HG02884 (cell line): Measurements from ENCODE around the gene ZNF70.

ENCODE experiments used
- ATAC-seq: cut with Tn5 transposase; IDR thresholded peaks from one replicate; pipeline ENCODE4 v1.9.1; 2021; ENCODE audit warnings: mild to moderate bottlenecking, moderate library complexity; ENCODE audit not compliant: unreplicated experiment

The ZNF70 gene

GRCh38 chr22:23695571-23696325 lies 55.2 kb downstream of the ZNF70 start:
- ATAC-seq, result no peak

GRCh38 chr22:23695141-23695540 lies 55.8 kb downstream of the ZNF70 start:
- no peak for ATAC-seq

- ATAC-seq, result no peak
These were observed 56.8 kb downstream of the ZNF70 start for GRCh38 chr22:23693979-23694680.

- ATAC-seq, result no peak
These were observed 58.2 kb downstream of the ZNF70 start for GRCh38 chr22:23692598-23693291.

GRCh38 chr22:23691748-23692423 lies 59.0 kb downstream of the ZNF70 start:
- no peak for ATAC-seq

DNA sequence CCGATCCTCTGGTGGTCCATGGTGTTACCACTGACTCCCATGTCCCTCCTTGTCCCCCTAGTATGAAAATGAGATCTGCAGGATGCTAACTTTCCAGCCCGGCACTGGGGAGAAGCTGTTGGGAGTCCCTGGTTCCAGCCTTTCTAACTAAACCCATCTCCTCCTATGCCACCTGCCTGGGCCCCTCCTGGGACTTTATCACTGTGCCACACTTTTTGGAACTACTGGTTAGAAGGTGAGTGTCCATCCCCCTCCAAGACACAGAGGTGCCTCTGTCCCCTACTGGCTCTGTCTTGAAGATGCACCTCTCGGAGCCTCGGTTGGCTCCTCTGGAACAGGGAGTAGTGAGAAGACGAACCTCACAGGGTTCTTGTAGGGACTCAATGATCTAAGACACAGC lies 60.2 kb downstream of the ZNF70 start, which contains the start of gene RGL4:
Gene RGL4, plus strand, starts transcription at position 301 of the 400 bp plus-strand sequence. CDS start 1,018 bp downstream, outside the sequence.
- no peak for ATAC-seq

DNA sequence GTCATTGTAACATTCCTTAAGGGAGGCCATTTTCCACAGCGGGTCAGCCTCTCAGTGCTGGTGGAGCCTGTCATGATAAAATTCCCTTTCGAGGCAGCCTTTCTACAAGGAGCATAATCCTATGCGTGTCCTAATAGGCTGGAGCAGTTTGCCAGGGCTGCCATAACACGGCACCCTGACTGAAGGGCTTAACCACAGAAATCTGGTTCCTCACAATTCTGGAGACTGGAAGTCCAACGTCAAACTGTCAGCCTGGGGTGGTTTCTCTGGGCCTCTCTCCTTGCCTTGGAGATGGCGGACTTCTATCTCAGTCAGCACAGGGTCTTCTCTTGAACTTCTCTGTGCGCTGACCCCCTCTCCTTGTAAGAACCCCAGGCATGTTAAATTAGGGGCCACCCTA lies 61.5 kb downstream of the ZNF70 start:
- no peak for ATAC-seq
